HG03558 (cell line): ENCODE results near the gene SLC26A11.
"Not testable (repeated sequence)": the region's sequence is repeated elsewhere in the genome, so short reads cannot be mapped to it uniquely, and the experiment has no call there.

Experiments
- ATAC-seq: cut with Tn5 transposase; IDR thresholded peaks from one replicate; pipeline ENCODE4 v1.9.1; 2021; ENCODE audit warnings: moderate number of reproducible peaks; ENCODE audit not compliant: unreplicated experiment; ENCODE audit errors: extremely low read depth

SLC26A11 gene

GRCh38 chr17:80296221-80296620, 76.0 kb downstream of the SLC26A11 start:
- ATAC-seq: no peak

- no peak for ATAC-seq
Observed at GRCh38 chr17:80297996-80298560, 77.9 kb downstream of the SLC26A11 start.

GRCh38 chr17:80299350-80300100, 79.3 kb downstream of the SLC26A11 start:
- ATAC-seq: not testable (repeated sequence)

- not testable (repeated sequence) for ATAC-seq
Observed at GRCh38 chr17:80300756-80301155, 80.5 kb downstream of the SLC26A11 start.
